ENCODE measurements around the gene CRELD1. TPM values are rescaled to one million over a fixed set of nuclear protein-coding genes. Genes with fewer than 3 reads are reported as not detected.

The CRELD1 gene, protein sequence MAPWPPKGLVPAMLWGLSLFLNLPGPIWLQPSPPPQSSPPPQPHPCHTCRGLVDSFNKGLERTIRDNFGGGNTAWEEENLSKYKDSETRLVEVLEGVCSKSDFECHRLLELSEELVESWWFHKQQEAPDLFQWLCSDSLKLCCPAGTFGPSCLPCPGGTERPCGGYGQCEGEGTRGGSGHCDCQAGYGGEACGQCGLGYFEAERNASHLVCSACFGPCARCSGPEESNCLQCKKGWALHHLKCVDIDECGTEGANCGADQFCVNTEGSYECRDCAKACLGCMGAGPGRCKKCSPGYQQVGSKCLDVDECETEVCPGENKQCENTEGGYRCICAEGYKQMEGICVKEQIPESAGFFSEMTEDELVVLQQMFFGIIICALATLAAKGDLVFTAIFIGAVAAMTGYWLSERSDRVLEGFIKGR
- 16.9 and 18.3 TPM in 2 replicates for total RNA-seq
- long read RNA-seq, partial matches to known transcripts: 0 of 8 reads
- long read RNA-seq, other reads (novel, unspliced or antisense): 5 of 8 reads

DNA sequence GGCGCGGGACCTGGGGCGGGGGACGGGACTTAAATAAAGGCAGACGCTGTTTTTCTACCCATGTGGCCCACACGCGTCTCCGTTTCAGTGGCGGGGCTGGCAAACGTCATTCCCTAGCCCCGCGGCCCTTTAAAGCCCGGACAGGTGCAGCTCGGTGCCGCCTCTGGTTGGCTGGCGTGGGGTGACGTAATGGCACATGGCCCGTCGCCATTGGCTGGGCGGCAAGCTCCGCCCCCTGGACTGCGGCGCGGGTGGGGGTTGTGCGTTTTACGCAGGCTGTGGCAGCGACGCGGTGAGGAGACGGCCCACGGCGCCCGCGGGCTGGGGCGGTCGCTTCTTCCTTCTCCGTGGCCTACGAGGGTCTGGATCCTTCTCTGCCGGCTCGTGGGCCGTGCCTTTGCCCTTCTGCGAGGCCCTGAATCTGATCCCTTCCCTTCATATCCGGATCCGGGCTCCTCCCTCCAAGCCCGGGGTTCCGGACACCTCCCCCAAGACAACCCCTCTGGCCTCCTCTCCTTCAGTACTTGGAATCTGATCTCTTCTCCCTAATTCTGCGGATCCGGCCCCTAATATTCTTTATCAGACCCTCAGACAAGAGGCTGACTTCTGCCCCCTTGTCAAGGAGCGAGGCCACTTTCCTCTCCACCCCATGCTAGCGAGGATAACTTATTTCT, at the start of gene CRELD1:
Gene CRELD1 (plus strand): TSS at position 274 of the 674 bp plus-strand sequence. CDS start 605 bp downstream, outside the sequence.
- H3K4me3 Mint-ChIP-seq: peak within 1 kb of the TSS; percentile 93
- H3K4me1 Mint-ChIP-seq: peaks cover 34% of the 10 kb centered on the region
- H3K36me3 Mint-ChIP-seq (ENCODE audit: low read depth): no peaks in the 10 kb centered on the region
- peak; percentile 87 for DNase-seq (ENCODE audit: low read depth, low spot score)
- TF ChIP-seq, protein P1, sequence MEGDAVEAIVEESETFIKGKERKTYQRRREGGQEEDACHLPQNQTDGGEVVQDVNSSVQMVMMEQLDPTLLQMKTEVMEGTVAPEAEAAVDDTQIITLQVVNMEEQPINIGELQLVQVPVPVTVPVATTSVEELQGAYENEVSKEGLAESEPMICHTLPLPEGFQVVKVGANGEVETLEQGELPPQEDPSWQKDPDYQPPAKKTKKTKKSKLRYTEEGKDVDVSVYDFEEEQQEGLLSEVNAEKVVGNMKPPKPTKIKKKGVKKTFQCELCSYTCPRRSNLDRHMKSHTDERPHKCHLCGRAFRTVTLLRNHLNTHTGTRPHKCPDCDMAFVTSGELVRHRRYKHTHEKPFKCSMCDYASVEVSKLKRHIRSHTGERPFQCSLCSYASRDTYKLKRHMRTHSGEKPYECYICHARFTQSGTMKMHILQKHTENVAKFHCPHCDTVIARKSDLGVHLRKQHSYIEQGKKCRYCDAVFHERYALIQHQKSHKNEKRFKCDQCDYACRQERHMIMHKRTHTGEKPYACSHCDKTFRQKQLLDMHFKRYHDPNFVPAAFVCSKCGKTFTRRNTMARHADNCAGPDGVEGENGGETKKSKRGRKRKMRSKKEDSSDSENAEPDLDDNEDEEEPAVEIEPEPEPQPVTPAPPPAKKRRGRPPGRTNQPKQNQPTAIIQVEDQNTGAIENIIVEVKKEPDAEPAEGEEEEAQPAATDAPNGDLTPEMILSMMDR (conservative IDR thresholded peaks at IDR 0.05): no peak
- peak within 1 kb of the TSS; percentile 83 for H3K27ac Mint-ChIP-seq (ENCODE audit: unreplicated experiment)
- H3K27me3 Mint-ChIP-seq (ENCODE audit: low read depth): no peaks in the 10 kb centered on the region
- no peaks in the 10 kb centered on the region for H3K9me3 Mint-ChIP-seq

DNA sequence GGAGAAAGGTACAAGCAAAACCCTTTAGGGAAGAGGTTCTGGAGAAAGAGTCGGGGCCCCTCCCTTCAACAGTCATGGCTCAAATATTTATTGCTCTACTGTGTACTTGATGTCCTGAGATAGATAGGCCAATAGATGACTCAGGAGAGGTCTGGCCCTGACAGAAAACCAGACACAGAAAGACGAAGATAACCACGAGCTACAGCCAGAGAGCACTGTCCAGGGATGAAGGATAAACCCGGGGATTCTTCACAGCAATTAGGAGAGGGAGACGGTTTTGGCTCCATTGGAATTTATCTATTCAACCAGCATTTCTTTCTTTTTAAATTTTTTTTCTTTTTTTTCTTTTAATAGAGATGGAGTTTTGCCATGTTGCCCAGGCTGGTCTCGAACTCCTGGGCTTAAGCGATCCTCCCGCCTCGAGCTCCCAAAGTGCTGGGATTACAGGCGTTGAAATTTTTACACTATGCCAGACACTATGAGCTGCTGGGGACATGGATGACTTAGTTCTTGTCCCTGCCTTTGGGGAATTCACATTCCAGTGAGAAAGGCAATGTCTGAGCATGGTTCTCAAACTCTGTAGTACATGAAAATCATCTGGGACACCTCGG, 49.0 kb upstream of the CRELD1 start:
- no peak for DNase-seq (ENCODE audit: low read depth, low spot score)
- H3K27ac Mint-ChIP-seq (ENCODE audit: unreplicated experiment): no peak overlapping the region
- H3K4me3 Mint-ChIP-seq: no peak overlapping the region
- no peaks in the 10 kb centered on the region for H3K9me3 Mint-ChIP-seq
- no peaks in the 10 kb centered on the region for H3K27me3 Mint-ChIP-seq (ENCODE audit: low read depth)
- TF ChIP-seq, protein P1 (conservative IDR thresholded peaks at IDR 0.05): no peak
- no peaks in the 10 kb centered on the region for H3K36me3 Mint-ChIP-seq (ENCODE audit: low read depth)
- no peaks in the 10 kb centered on the region for H3K4me1 Mint-ChIP-seq

DNA sequence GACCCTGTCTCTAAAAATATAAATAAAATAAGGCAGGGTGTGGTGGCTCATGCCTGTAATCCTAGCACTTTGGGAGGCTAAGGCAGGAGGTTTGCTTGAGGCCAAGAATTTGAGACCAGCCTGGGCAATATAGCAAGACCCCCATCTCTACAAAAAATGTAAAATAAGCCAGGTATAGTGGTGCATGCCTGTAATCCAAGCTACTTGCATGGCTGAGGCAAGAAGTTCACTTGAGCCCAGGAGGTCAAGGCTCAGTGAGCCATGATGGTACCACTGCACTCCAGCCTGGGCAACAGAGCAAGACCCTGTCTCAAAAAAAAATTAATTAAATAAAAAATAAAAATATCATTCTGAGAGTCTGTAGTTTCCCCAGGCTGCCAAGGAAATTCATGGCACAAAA, 47.3 kb upstream of the CRELD1 start:
- no peaks in the 10 kb centered on the region for H3K36me3 Mint-ChIP-seq (ENCODE audit: low read depth)
- TF ChIP-seq, protein P1 (conservative IDR thresholded peaks at IDR 0.05): no peak
- H3K9me3 Mint-ChIP-seq: no peaks in the 10 kb centered on the region
- DNase-seq (ENCODE audit: low read depth, low spot score): no peak
- no peaks in the 10 kb centered on the region for H3K27me3 Mint-ChIP-seq (ENCODE audit: low read depth)
- H3K4me1 Mint-ChIP-seq: peaks cover 5% of the 10 kb centered on the region
- no peak overlapping the region for H3K27ac Mint-ChIP-seq (ENCODE audit: unreplicated experiment)
- no peak overlapping the region for H3K4me3 Mint-ChIP-seq

DNA sequence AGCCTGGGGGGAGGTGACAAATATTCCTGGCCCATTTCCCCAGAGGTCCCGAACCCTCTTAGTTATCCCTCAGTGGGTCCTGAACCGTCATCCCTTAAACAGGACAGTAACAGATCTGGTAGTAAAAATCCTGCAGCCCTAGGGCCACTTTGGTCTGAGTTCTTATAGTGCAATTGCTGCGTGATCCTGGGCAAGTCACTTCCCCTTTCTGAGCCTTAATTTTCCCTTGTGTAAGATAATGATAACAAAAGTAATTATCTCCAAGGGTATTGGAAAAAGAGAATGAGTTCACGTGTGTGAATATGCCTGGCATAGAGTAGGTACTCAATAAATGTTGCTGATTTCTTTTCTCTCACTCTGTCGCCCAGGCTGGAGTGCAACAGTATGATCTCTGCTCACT, 46.2 kb upstream of the CRELD1 start:
- Mint-ChIP-seq H3K4me3 (no peak overlapping the region), H3K4me1 (peaks cover 12% of the 10 kb centered on the region), H3K27ac (ENCODE audit: unreplicated experiment) (no peak overlapping the region), H3K27me3 (ENCODE audit: low read depth) (no peaks in the 10 kb centered on the region), H3K36me3 (ENCODE audit: low read depth) (peaks cover 2% of the 10 kb centered on the region), H3K9me3 (no peaks in the 10 kb centered on the region)
- TF ChIP-seq, protein P1 (conservative IDR thresholded peaks at IDR 0.05): no peak
- no peak for DNase-seq (ENCODE audit: low read depth, low spot score)

DNA sequence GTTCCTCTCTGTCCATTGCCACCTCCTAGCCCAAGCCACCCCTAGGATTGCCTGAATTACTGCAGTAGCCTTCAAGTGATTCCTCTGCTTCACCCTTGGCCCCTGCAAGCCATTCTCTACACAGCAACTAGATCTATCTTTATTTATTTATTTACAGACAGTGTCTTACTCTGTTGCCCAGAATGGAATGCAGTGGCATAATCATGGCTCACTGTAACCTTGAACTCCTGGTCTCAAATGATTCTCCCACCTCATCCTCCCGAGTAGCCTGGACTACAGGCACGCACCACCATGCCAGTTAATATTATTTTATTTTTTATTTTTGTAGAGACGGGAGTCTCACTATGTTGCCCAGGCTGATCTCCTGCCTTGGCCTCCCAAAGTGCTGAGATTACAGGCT, 45.1 kb upstream of the CRELD1 start:
- Mint-ChIP-seq H3K4me1 (peaks cover 19% of the 10 kb centered on the region), H3K9me3 (no peaks in the 10 kb centered on the region), H3K36me3 (ENCODE audit: low read depth) (peaks cover 9% of the 10 kb centered on the region), H3K27me3 (ENCODE audit: low read depth) (no peaks in the 10 kb centered on the region), H3K27ac (ENCODE audit: unreplicated experiment) (no peak overlapping the region), H3K4me3 (peak overlapping the region; percentile 21)
- DNase-seq (ENCODE audit: low read depth, low spot score): no peak
- TF ChIP-seq, protein P1 (conservative IDR thresholded peaks at IDR 0.05): no peak

Data from neural crest cell (in vitro differentiated cells).